HCT116 (cell line): ENCODE measurements around the gene CPEB3. TPM values are rescaled to one million over a fixed set of nuclear protein-coding genes. Genes with fewer than 3 reads are reported as not detected.

Experiments used
- ATAC-seq: fragments of 200-7000 bp; cut with Tn5 transposase; 2 replicates; pipeline ENCODE4 v1.9.1; 2020; ENCODE audit warnings: mild to moderate bottlenecking, moderate library complexity
- BruUV-seq: library from RNA; stranded (reverse); fragments of 400-500 nt; replicated peaks from 2 replicates; lab custom pipeline; 2021; lab: Mats Ljungman, UMichigan
- CTCF ChIA-PET: fragments of 300-600 bp; sonication (Branson Sonifier 250); formaldehyde crosslinking; loops from one replicate; lab custom pipeline; 2021; ENCODE audit warnings: antibody characterized with exemption; lab: Charles Lee
- POLR2A ChIA-PET: fragments of 300-600, 350-600 bp; sonication (Branson Sonifier 250); formaldehyde crosslinking; loops from one replicate; lab custom pipeline; 2021; ENCODE audit warnings: antibody characterized with exemption; lab: Charles Lee
- RAD21 ChIA-PET, 2 experiments: fragments of 300-600 bp; sonication (Branson Sonifier 250); formaldehyde crosslinking; loops; one replicate each; lab custom pipeline; 2023; ENCODE audit warnings: low total read pairs in 2 of 2; ENCODE audit not compliant: uncharacterized antibody in 2 of 2, unreplicated experiment in 2 of 2, low non-redundant PET in 1 of 2; lab: Charles Lee
- DNase-seq: peaks from one replicate; pipeline ENCODE4 v3.0.0-alpha.2; 2010; ENCODE audit warnings: low read depth, low spot score
- H2AFZ ChIP-seq: fragments of 200-600 bp; shearing (Covaris generic), sonication (generic); 2 replicates; pipeline ENCODE4 v1.6.1; 2017; ENCODE audit warnings: low read depth, mixed run types, mixed read lengths, antibody characterized with exemption, low read length; ENCODE audit not compliant: poor library complexity, severe bottlenecking
- H3K27ac ChIP-seq: 2 replicates; pipeline ENCODE4 v1.5.1; 2012; ENCODE audit warnings: low read depth, low read length
- H3K27me3 ChIP-seq: fragments of 200-600 bp; sonication (generic); 2 replicates; pipeline ENCODE4 v1.6.1; 2016; ENCODE audit warnings: mixed run types, low read length, mixed read lengths; ENCODE audit not compliant: insufficient read depth
- H3K36me3 ChIP-seq, 2 experiments: fragments of 200-500 bp in 1 of 2; fragments of 200-600 bp in 1 of 2; sonication (Bioruptor generic) in 1 of 2; sonication (generic) in 1 of 2; 2 replicates each; pipeline versions ENCODE4 v1.5.1 to v1.6.1; 2014 to 2016; ENCODE audit warnings: low read length in 2 of 2, inconsistent platforms in 1 of 2, mixed read lengths in 1 of 2, mixed run types in 1 of 2; ENCODE audit not compliant: insufficient read depth in 2 of 2, control insufficient read depth in 1 of 2
- H3K4me1 ChIP-seq, 2 experiments: fragments of 200-600 bp in 1 of 2; sonication (generic) in 1 of 2; 2 replicates each; pipeline versions ENCODE4 v1.5.1 to v1.6.1; 2012 to 2017; ENCODE audit warnings: low read length in 2 of 2, inconsistent platforms in 1 of 2, mild to moderate bottlenecking in 1 of 2, mixed read lengths in 1 of 2, mixed run types in 1 of 2, moderate library complexity in 1 of 2; ENCODE audit not compliant: insufficient read depth in 2 of 2, control insufficient read depth in 1 of 2
- H3K4me2 ChIP-seq: fragments of 200-600 bp; sonication (generic); 2 replicates; pipeline ENCODE4 v1.6.1; 2017; ENCODE audit warnings: mixed run types, low read length, mixed read lengths
- H3K4me3 ChIP-seq, 2 experiments: fragments of 200-600 bp in 1 of 2; sonication (generic) in 1 of 2; replicated peaks in 1 of 2; 2 replicates each; pipeline ENCODE4 v1.5.1; 2011 to 2016; ENCODE audit warnings: low read length in 2 of 2, control low read depth in 1 of 2, low read depth in 1 of 2, mild to moderate bottlenecking in 1 of 2, mixed read lengths in 1 of 2, mixed run types in 1 of 2
- H3K79me2 ChIP-seq: fragments of 200-600 bp; sonication (generic); 2 replicates; pipeline ENCODE4 v1.6.1; 2017; ENCODE audit warnings: mild to moderate bottlenecking, mixed run types, low read length, moderate library complexity, mixed read lengths; ENCODE audit not compliant: insufficient read depth
- H3K9ac ChIP-seq: fragments of 200-600 bp; sonication (generic); 2 replicates; pipeline ENCODE4 v1.6.1; 2016; ENCODE audit warnings: low read length, mixed read lengths
- H3K9me2 ChIP-seq: fragments of 200-600 bp; sonication (generic), shearing (Covaris generic); 2 replicates; pipeline ENCODE4 v1.6.1; 2017; ENCODE audit warnings: mixed run types, mild to moderate bottlenecking, moderate library complexity; ENCODE audit not compliant: insufficient read depth
- H3K9me3 ChIP-seq, 2 experiments: fragments of 200-500 bp in 1 of 2; fragments of 200-600 bp in 1 of 2; sonication (Bioruptor generic) in 1 of 2; sonication (generic) in 1 of 2; 2 replicates each; pipeline ENCODE4 v1.6.1; 2014 to 2017; ENCODE audit warnings: low read length in 2 of 2, mixed read lengths in 2 of 2, inconsistent platforms in 1 of 2, low read depth in 1 of 2, mild to moderate bottlenecking in 1 of 2, mixed run types in 1 of 2, moderate library complexity in 1 of 2; ENCODE audit not compliant: control insufficient read depth in 1 of 2, insufficient read depth in 1 of 2
- H4K20me1 ChIP-seq: fragments of 200-600 bp; sonication (generic), shearing (Covaris generic); 2 replicates; pipeline ENCODE4 v1.6.1; 2017; ENCODE audit warnings: mixed run types, mild to moderate bottlenecking, moderate library complexity; ENCODE audit not compliant: insufficient read depth
- CEBPB ChIP-seq: IDR thresholded peaks from 2 replicates; pipeline ENCODE4 v1.6.1; 2012; ENCODE audit warnings: low read depth
- CTCF ChIP-seq, 3 experiments: fragments of 200-600 bp in 1 of 3; sonication (generic) in 1 of 3; IDR thresholded peaks in 2 of 3; conservative IDR thresholded peaks in 1 of 3; 2 replicates each; pipeline ENCODE4 v1.5.1; 2012 to 2017; ENCODE audit warnings: low read depth in 2 of 3, low read length in 2 of 3, antibody characterized with exemption in 1 of 3, borderline replicate concordance in 1 of 3, control low read depth in 1 of 3, mild to moderate bottlenecking in 1 of 3, mixed read lengths in 1 of 3, mixed run types in 1 of 3, moderate library complexity in 1 of 3; ENCODE audit not compliant: insufficient read depth in 1 of 3
- EGR1 ChIP-seq: IDR thresholded peaks from 2 replicates; pipeline ENCODE4 v1.6.1; 2012; ENCODE audit warnings: low read depth
- EZH2phosphoT487 ChIP-seq: fragments of 200-600 bp; IDR thresholded peaks from 2 replicates; pipeline ENCODE4 v1.6.1; 2018; ENCODE audit warnings: antibody characterized with exemption, borderline replicate concordance
- FOSL1 ChIP-seq: IDR thresholded peaks from 2 replicates; pipeline ENCODE4 v1.6.1; 2012; ENCODE audit warnings: low read depth
- POLR2AphosphoS5 ChIP-seq: IDR thresholded peaks from 2 replicates; pipeline ENCODE4 v1.6.1; 2011; ENCODE audit warnings: mild to moderate bottlenecking, low read depth, low read length, moderate library complexity
- RAD21 ChIP-seq: IDR thresholded peaks from 2 replicates; pipeline ENCODE4 v1.6.1; 2012; ENCODE audit warnings: low read depth, mild to moderate bottlenecking
- REST ChIP-seq: IDR thresholded peaks from 2 replicates; pipeline ENCODE4 v1.6.1; 2012; ENCODE audit warnings: low read depth
- TCF7L2 ChIP-seq: IDR thresholded peaks from 2 replicates; pipeline ENCODE4 v1.7.0; 2011; ENCODE audit warnings: borderline replicate concordance, inconsistent platforms; ENCODE audit not compliant: insufficient read depth, insufficient read length; ENCODE audit errors: extremely low read depth
- YY1 ChIP-seq: IDR thresholded peaks from 2 replicates; pipeline ENCODE4 v1.6.1; 2011; ENCODE audit warnings: low read length, low read depth, moderate library complexity, mild to moderate bottlenecking; ENCODE audit not compliant: insufficient replicate concordance; ENCODE audit errors: extremely low read depth
- ZBTB33 ChIP-seq: IDR thresholded peaks from 2 replicates; pipeline ENCODE4 v1.6.1; 2011; ENCODE audit warnings: mild to moderate bottlenecking, low read length, moderate library complexity; ENCODE audit not compliant: insufficient replicate concordance; ENCODE audit errors: extremely low read depth
- ZFX ChIP-seq: fragments of 450-650 bp; IDR thresholded peaks from 2 replicates; pipeline ENCODE4 v1.6.1; 2017
- intact Hi-C: fragments of 100-400 bp; cut with micrococcal nuclease; formaldehyde crosslinking; loops from 2 replicates; pipeline ENCODE4 v1.10.0; 2022
- total RNA-seq: library from RNA; stranded (reverse); gene quantifications from one replicate; pipeline ENCODE4 v1.2.1, GENCODE V29; 2021; ENCODE audit not compliant: unreplicated experiment

The CPEB3 gene
- total RNA-seq, 1 experiment from 2014 or later = 3.0 TPM

- Histone ChIP-seq H2AFZ (no peak overlapping the region), H3K79me2 (no peaks in the 10 kb centered on the region), H3K27me3 (no peaks in the 10 kb centered on the region)
- DNase-seq = no peak
- BruUV-seq = no TSS peak
- TF ChIP-seq RAD21 (no peak), YY1 (no peak), ZFX (no peak), TCF7L2 (no peak), CTCF (IDR thresholded peaks at IDR 0.05 in 2 of 3, conservative IDR thresholded peaks at IDR 0.05 in 1 of 3; ENCODE audit: borderline replicate concordance in 1 of 3, insufficient read depth in 1 of 3, low read depth in 2 of 3, low read length in 2 of 3) (no peak), ZBTB33 (no peak), FOSL1 (no peak), POLR2AphosphoS5 (no peak), REST (no peak), CEBPB (no peak), EZH2phosphoT487 (no peak), EGR1 (no peak)
- TF ChIP-seq, all 23 proteins: peak for 0
- no peaks in the 10 kb centered on the region for H3K9me2 ChIP-seq
- H3K4me1 ChIP-seq = peaks cover 25 to 70% of the 10 kb centered on the region in 2 experiments
- intact Hi-C loops = no loop called here
- CTCF ChIA-PET = no interaction called here
- ATAC-seq = peak; percentile 63
- peak overlapping the region; percentile 78 for H3K4me2 ChIP-seq
- RAD21 ChIA-PET = no interaction called here
- no peaks in the 10 kb centered on the region for H3K36me3 ChIP-seq
- POLR2A ChIA-PET = no interaction called here
- H3K9me3 ChIP-seq = no peaks in the 10 kb centered on the region
- no peaks in the 10 kb centered on the region for H4K20me1 ChIP-seq
- peak overlapping the region; percentile 62; the same call in 1 of the 2 replicates for H3K9ac ChIP-seq
- no peak overlapping the region for H3K27ac ChIP-seq
- no peak overlapping the region for H3K4me3 ChIP-seq
Measured at GRCh38 chr10:92208736-92209135, 82.1 kb downstream of the CPEB3 start.
